Prostate gland (tissue), 2 donors: ENCODE data around the gene ALKBH5.

Source experiments
- CTCF ChIP-seq, 4 experiments: fragments of 200-600 bp in 2 of 4; fragments of 450-650 bp in 2 of 4; sonication (generic) in 2 of 4; IDR thresholded peaks; 1 replicate in 3 of 4; 2 replicates in 1 of 4; pipeline ENCODE4 v1.5.1; 2016 to 2019; ENCODE audit warnings: antibody characterized with exemption in 4 of 4, mild to moderate bottlenecking in 2 of 4, moderate library complexity in 2 of 4
- POLR2A ChIP-seq: fragments of 450-650 bp; IDR thresholded peaks from one replicate; pipeline ENCODE4 v1.6.1; 2016; ENCODE audit warnings: antibody characterized with exemption, mild to moderate bottlenecking
- POLR2AphosphoS5 ChIP-seq: sonication (generic); formaldehyde crosslinking; IDR thresholded peaks from one replicate; pipeline ENCODE4 v1.6.1; 2017; ENCODE audit warnings: antibody characterized with exemption

- no peak for TF ChIP-seq CTCF (IDR thresholded peaks at IDR 0.05)
- TF ChIP-seq POLR2AphosphoS5, result no peak
- TF ChIP-seq POLR2A, result no peak
Measured at GRCh38 chr17:18230288-18231141, 46.9 kb downstream of the ALKBH5 start.
